Coronary artery (tissue), 2 donors: ENCODE measurements around the gene PNKD.

Source experiments
- DNase-seq: peaks from one replicate; pipeline ENCODE4 v3.0.0-alpha.2; 2017; ENCODE audit warnings: low spot score
- H3K27ac ChIP-seq, 2 donors: fragments of 200-600 bp; sonication (generic); one replicate each; pipeline ENCODE4 v1.5.1; 2016 to 2019
- H3K4me3 ChIP-seq: fragments of 200-600 bp; sonication (generic); 2 replicates; pipeline ENCODE4 v1.5.1; 2016; ENCODE audit warnings: mild to moderate bottlenecking, moderate library complexity
- TF ChIP-seq, protein P1 (sequence below): fragments of 200-600 bp; sonication (generic); IDR thresholded peaks from one replicate; pipeline ENCODE4 v1.5.1; 2019; ENCODE audit warnings: antibody characterized with exemption

Gene PNKD

GRCh38 chr2:218329826-218330593 lies 59.7 kb downstream of the PNKD start:
- Histone ChIP-seq H3K27ac (peak overlapping the region in 1 of 2 donors; percentile 32), H3K4me3 (no peak overlapping the region)
- DNase-seq: no peak
- TF ChIP-seq, protein P1, sequence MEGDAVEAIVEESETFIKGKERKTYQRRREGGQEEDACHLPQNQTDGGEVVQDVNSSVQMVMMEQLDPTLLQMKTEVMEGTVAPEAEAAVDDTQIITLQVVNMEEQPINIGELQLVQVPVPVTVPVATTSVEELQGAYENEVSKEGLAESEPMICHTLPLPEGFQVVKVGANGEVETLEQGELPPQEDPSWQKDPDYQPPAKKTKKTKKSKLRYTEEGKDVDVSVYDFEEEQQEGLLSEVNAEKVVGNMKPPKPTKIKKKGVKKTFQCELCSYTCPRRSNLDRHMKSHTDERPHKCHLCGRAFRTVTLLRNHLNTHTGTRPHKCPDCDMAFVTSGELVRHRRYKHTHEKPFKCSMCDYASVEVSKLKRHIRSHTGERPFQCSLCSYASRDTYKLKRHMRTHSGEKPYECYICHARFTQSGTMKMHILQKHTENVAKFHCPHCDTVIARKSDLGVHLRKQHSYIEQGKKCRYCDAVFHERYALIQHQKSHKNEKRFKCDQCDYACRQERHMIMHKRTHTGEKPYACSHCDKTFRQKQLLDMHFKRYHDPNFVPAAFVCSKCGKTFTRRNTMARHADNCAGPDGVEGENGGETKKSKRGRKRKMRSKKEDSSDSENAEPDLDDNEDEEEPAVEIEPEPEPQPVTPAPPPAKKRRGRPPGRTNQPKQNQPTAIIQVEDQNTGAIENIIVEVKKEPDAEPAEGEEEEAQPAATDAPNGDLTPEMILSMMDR: no peak

DNA sequence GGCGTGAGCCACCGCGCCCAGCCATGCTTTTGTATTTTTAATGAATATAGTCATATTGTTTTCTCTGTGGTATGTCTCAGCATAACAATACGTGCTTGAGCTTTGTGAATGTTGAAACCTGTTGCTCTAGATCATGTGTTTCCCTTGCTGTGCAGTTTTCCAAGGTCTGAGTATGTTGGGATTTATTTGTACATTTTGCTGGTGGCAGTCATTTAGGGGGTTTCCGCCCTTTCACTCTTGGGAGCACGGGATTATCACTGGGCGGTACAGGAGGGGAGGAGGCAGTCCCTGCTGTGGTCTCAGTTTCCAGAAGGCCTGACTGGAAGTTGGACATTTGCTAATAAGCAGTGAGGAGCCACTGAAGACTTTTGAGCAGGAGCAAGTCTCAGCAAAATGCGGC lies 61.4 kb downstream of the PNKD start:
- Histone ChIP-seq H3K27ac (peak overlapping the region in 1 of 2 donors; percentile 70), H3K4me3 (no peak overlapping the region)
- no peak for DNase-seq
- TF ChIP-seq, protein P1: no peak

GRCh38 chr2:218332288-218332687 lies 62.0 kb downstream of the PNKD start:
- Histone ChIP-seq H3K27ac (peak overlapping the region in 1 of 2 donors; percentile 70), H3K4me3 (no peak overlapping the region)
- DNase-seq: no peak
- TF ChIP-seq, protein P1: no peak

DNA sequence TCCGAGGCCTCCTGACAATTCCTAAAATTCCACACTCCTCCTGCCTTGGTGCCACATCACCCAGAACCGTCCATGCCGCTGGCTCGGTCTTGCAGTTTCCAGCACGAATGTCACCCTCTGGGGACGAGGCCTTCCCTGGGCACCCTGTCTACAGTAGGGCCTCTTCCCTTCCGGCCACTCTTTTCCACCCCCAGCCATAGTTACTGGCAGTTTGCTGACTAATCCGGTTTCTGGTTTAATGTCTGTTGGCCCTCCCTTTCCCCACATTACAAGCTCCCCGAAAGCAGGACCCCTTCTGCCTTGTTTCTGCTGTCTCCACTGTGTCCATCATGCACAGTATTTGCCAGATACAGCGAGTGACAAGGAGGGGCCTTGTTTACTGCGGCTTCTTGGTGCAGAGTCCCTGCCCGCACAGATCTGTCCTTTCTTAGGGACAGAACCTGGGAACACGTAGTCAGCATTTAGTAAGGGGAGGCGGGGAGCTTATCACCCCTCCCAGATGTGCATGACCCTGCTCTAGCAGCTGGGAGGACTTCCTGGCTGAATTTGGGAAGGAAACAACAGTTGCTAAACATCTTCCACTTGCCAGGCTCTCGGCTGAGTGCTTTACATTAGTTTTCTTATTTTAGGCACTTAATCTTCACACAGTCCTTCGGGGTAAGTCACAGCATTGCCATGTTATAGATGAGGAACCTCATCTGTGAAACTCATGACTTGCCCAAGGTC lies 62.8 kb downstream of the PNKD start:
- TF ChIP-seq, protein P1: no peak
- no peak overlapping the region for H3K4me3 ChIP-seq
- peak overlapping the region in 1 of 2 donors; percentile 70 for H3K27ac ChIP-seq
- no peak for DNase-seq

- H3K27ac ChIP-seq: no peak overlapping the region
Observed at GRCh38 chr2:218334531-218334930, 64.2 kb downstream of the PNKD start.

DNA sequence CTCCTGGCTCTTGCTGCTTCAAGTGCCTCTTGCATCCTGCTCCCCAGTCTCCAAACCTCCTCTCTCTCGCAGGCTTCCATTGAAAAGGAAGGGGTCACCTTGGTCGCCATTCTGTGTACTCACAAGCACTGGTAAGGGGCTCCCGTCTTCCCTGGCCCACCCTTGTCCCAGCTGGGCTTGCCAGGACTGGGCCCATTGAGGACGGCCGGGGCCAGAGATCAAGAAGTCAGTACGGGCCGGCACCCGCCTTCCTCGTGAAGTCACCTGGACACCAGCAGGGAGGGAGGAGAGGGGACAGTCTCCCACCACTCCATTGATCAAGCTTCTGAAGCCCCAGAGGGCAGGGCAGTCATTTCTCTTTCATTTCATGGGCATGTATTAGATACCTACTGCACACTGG lies 70.3 kb downstream of the PNKD start:
- no peak overlapping the region for H3K4me3 ChIP-seq
- no peak overlapping the region for H3K27ac ChIP-seq
- no peak for DNase-seq
- TF ChIP-seq, protein P1: no peak

More at GRCh38 chr2:218334531-218334930, 64.2 kb downstream of the PNKD start:
- H3K4me3 ChIP-seq: no peak overlapping the region
- DNase-seq: no peak
- TF ChIP-seq, protein P1: no peak
